Thymus (tissue), 11 donors: ENCODE data around the gene ARHGAP40. TPM values are rescaled to one million over a fixed set of nuclear protein-coding genes. Genes with fewer than 3 reads are reported as not detected.
"Not testable (repeated sequence)": the region's sequence is repeated elsewhere in the genome, so short reads cannot be mapped to it uniquely, and the experiment has no call there.

Source experiments
- DNase-seq, 9 donors: peaks; one replicate each; pipeline ENCODE4 v3.0.0-alpha.2; 2013; ENCODE audit warnings: low spot score in 9 of 9, low read depth in 6 of 9, missing footprints in 1 of 9
- H3K27ac ChIP-seq, 2 donors: one replicate each; pipeline ENCODE4 v1.5.1; 2013; ENCODE audit warnings: control low read depth in 1 of 2, low read depth in 1 of 2, low read length in 1 of 2, mild to moderate bottlenecking in 1 of 2, moderate library complexity in 1 of 2
- H3K27me3 ChIP-seq, 2 donors: one replicate each; pipeline ENCODE4 v1.5.1; 2013; ENCODE audit warnings: low read length in 1 of 2; ENCODE audit not compliant: control insufficient read depth in 2 of 2, insufficient read depth in 1 of 2
- H3K36me3 ChIP-seq, 2 donors: one replicate each; pipeline ENCODE4 v1.5.1; 2013; ENCODE audit warnings: low read length in 1 of 2, mild to moderate bottlenecking in 1 of 2, moderate library complexity in 1 of 2; ENCODE audit not compliant: control insufficient read depth in 2 of 2, insufficient read depth in 2 of 2
- H3K4me1 ChIP-seq, 2 donors: one replicate each; pipeline ENCODE4 v1.5.1; 2013; ENCODE audit warnings: low read length in 2 of 2; ENCODE audit not compliant: control insufficient read depth in 2 of 2, insufficient read depth in 2 of 2
- H3K4me3 ChIP-seq, 2 donors: one replicate each; pipeline ENCODE4 v1.5.1; 2013; ENCODE audit warnings: low read length in 2 of 2, control low read depth in 1 of 2, mild to moderate bottlenecking in 1 of 2
- H3K9me3 ChIP-seq, 2 donors: one replicate each; pipeline ENCODE4 v1.5.1; 2013; ENCODE audit warnings: low read length in 1 of 2, mild to moderate bottlenecking in 1 of 2; ENCODE audit not compliant: control insufficient read depth in 2 of 2, insufficient read depth in 1 of 2
- WGBS: extraction: QIAGEN DNeasy Blood & Tissue Kit; methylation state at CpG from one replicate; pipeline ENCODE4 v1.1.7; 2013; 5-methylcytosine and 5-hydroxymethylcytosine counted together
- polyA plus RNA-seq: library from polyadenylated mRNA; stranded (reverse); fragments of 200-250 nt; gene quantifications from one replicate; pipeline ENCODE4 v1.2.3, GENCODE V29; 2013
- total RNA-seq: library from RNA; stranded (reverse); fragments of 120-200 nt; gene quantifications from one replicate; pipeline ENCODE4 v1.2.4, GENCODE V29; 2013
- donor health status: healthy.

ARHGAP40 gene
- total and polyA plus RNA-seq, 2 donors, result 1.8 TPM; not detected in 1

DNA sequence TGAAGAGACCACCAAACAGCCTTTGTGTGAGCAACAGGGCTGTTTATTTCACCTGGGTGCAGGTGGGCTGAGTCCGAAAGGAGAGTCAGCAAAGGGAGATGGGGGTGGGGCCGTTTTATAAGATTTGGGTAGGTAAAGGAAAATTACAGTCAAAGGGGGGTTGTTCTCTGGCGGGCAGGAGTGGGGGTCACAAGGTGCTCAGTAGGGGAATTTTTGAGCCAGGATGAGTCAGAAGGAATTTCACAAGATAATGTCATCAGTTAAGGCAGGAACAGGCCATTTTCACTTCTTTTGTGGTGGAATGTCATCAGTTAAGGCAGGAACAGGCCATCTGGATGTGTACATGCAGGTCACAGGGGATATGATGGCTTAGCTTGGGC, 9.2 kb upstream of the ARHGAP40 start:
- not testable (repeated sequence) for H3K9me3 ChIP-seq, H3K27me3 ChIP-seq, DNase-seq, H3K36me3 ChIP-seq, H3K4me1 ChIP-seq, H3K4me3 ChIP-seq, H3K27ac ChIP-seq
- 91% methylated on average over 3 of the region's 3 CpGs for WGBS

DNA sequence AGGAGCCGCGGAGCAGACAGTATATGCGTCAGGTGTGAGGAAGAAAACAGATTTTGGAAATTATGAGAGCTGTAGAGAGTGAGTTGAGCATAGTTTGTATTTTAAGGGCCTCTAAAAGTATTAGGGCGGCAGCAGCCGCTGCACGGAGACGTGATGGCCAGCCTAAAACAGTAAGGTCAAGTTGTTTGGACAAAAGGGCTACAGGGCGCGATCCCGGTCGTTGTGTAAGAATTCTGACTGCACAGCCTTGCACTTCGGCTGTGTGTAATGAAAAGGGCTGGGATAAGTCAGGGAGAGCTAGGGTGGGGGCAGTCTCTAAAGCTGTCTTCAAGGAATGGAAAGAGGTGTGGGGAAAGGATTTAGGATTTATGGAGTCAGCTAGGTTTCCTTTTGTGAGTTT, 7.3 kb upstream of the ARHGAP40 start:
- WGBS, result 96% methylated on average over 12 of the region's 12 CpGs
- not testable (repeated sequence) for H3K27me3 ChIP-seq, H3K36me3 ChIP-seq, DNase-seq, H3K4me3 ChIP-seq, H3K4me1 ChIP-seq, H3K27ac ChIP-seq, H3K9me3 ChIP-seq

DNA sequence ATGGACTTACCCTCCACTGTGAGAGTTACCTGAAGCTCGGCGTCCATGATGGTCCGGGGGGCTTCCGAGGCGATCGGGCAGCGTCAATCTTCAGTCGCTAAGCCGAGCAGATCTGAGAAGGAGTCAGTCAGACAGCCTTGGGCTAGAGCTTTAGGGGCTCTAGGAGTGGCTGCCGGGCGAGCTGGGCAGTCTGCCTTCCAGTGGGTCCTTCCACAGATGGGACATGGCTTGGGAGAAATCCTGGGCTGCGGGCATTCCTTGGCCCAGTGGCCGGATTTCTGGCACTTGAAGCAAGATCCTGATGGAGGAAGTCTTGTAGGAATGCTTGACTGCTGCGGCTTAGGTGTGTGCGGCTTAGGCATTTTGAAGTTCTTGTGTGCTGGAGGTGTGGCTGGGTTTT, 5.7 kb upstream of the ARHGAP40 start:
- not testable (repeated sequence) for DNase-seq, H3K27ac ChIP-seq

DNA sequence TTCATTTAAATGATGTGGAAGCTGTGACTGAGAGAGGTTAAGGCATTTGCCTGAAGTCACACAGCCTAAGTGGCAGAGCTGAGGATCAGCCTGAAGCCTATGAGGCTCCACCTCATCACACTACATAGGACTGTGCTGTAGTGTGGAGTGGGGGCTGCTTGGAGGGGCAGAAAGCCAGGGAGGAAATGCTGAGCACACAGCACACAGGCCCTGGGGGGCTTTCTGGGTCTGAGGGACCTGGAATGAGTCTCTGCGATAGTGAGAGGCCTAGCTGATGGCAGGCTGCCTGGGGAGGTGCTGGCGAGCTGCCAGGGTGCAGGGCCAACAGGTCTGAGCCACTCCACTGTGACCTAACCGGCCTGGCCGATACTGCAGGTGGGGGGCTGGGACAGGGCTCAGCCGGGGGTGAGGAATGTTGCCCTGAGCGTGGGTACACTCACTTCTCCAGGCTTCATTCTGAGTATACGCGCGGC, 2.2 kb upstream of the ARHGAP40 start:
- H3K4me1 ChIP-seq, result no peaks in the 10 kb centered on the region
- H3K9me3 ChIP-seq, result no peaks in the 10 kb centered on the region
- H3K4me3 ChIP-seq, result no peak overlapping the region
- no peaks in the 10 kb centered on the region for H3K36me3 ChIP-seq
- DNase-seq, result no peak
- H3K27me3 ChIP-seq, result peaks cover 8 to 41% of the 10 kb centered on the region in 2 donors
- WGBS, result 86% methylated on average over 9 of the region's 9 CpGs
- H3K27ac ChIP-seq, result no peak overlapping the region

More for the DNA sequence above, 5.7 kb upstream of the ARHGAP40 start:
- not testable (repeated sequence) for H3K9me3 ChIP-seq, H3K4me1 ChIP-seq, H3K4me3 ChIP-seq, H3K36me3 ChIP-seq
- peaks cover 0 to 16% of the 10 kb centered on the region in 2 donors for H3K27me3 ChIP-seq
- WGBS, result 96% methylated on average over 15 of the region's 15 CpGs

DNA sequence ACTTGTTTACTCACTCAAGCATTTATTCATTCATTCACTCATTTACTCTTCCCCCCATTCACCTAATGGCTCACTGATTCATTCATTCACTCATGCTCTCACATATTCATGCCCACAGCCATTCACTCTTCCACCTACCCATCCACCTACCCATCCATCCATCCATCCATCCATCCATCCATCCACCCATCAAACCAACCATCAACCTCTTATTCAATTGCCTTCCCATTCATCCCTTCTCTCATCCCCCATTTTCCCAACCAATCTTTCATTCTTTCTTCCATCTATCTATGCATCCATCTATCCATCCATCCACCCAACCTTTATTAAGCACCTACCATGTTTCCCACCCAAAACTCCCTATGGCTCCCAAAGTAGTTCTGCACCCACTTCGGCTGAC, 1.6 kb upstream of the ARHGAP40 start:
- H3K9me3 ChIP-seq, result no peaks in the 10 kb centered on the region
- no peaks in the 10 kb centered on the region for H3K4me1 ChIP-seq
- H3K27me3 ChIP-seq, result peaks cover 8 to 41% of the 10 kb centered on the region in 2 donors
- no peak overlapping the region for H3K4me3 ChIP-seq
- H3K27ac ChIP-seq, result no peak overlapping the region
- 95% methylated on average over 1 of the region's 1 CpG for WGBS
- no peaks in the 10 kb centered on the region for H3K36me3 ChIP-seq
- DNase-seq, result no peak

DNA sequence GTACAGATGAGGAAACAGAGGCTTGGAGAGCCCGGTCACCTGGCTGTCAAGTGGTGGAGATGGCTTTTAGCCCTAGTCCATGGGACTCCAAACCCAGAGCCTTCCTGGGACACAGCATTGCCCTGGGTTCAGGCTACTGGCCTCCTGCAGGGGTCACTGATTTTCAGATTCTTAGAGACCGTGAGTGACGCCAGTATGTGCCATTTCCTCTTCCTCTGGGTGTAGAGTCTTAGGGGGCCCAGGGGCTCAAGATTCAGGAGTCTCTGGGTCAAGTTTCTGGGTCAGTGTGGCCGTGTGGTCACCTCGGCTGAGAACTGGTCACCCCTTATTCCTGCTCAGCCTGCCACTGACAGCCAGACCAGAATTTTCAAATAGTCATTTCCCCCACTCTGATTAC, 574 bp downstream of the ARHGAP40 start:
- DNase-seq, result no peak
- H3K9me3 ChIP-seq, result no peaks in the 10 kb centered on the region
- no peak overlapping the region for H3K27ac ChIP-seq
- 32% methylated on average over 5 of the region's 5 CpGs for WGBS
- no peaks in the 10 kb centered on the region for H3K36me3 ChIP-seq
- H3K27me3 ChIP-seq, result peaks cover 11 to 49% of the 10 kb centered on the region in 2 donors
- no peak overlapping the region for H3K4me3 ChIP-seq
- no peaks in the 10 kb centered on the region for H3K4me1 ChIP-seq

DNA sequence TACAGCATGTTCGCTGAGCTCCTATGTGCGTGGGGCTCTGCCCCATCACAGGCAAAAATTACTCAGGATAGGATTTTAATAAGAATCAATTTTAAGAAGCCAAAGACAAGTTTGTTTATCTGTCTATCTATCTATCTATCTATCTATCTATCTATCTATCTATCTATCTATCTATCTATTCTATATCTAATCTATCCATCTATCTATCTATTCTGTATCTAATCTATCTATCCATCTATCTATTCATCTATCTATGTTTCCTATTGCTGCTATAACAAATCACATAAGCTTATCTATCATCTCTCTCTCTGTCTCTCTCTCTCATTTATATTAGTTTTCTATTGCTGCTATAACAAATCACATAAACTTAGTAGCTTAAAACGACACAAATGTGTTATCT, 1.7 kb downstream of the ARHGAP40 start:
- DNase-seq, result no peak
- Histone ChIP-seq H3K9me3 (no peaks in the 10 kb centered on the region), H3K27ac (no peak overlapping the region), H3K4me1 (no peaks in the 10 kb centered on the region), H3K4me3 (no peak overlapping the region), H3K36me3 (no peaks in the 10 kb centered on the region), H3K27me3 (peaks cover 11 to 55% of the 10 kb centered on the region in 2 donors)
- WGBS, result 85% methylated on average over 3 of the region's 3 CpGs

DNA sequence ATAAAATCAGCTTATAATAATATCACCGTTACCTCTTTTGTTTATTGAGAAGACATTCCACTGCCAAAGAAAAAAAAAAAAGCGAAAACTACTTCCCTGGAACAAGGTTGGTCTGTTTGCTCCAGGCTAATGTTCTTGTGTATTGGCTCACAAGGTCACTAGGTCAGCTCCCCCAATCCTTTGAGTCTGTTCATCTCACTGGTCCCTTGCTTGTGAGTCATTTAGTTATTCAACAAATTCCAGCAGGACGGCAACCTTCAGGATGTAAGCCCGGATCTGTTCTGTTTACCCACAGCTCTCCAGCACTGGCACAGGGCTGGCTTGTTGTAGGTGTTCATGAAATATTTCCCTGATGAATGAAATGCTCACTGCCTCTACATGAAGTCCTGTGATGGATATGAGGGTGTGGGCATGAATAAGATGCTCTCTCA, 3.3 kb downstream of the ARHGAP40 start:
- Histone ChIP-seq H3K4me3 (no peak overlapping the region), H3K27me3 (peaks cover 11 to 52% of the 10 kb centered on the region in 2 donors), H3K36me3 (no peaks in the 10 kb centered on the region), H3K4me1 (no peaks in the 10 kb centered on the region), H3K9me3 (no peaks in the 10 kb centered on the region), H3K27ac (no peak overlapping the region)
- DNase-seq, result no peak
- 70% methylated on average over 4 of the region's 4 CpGs for WGBS

DNA sequence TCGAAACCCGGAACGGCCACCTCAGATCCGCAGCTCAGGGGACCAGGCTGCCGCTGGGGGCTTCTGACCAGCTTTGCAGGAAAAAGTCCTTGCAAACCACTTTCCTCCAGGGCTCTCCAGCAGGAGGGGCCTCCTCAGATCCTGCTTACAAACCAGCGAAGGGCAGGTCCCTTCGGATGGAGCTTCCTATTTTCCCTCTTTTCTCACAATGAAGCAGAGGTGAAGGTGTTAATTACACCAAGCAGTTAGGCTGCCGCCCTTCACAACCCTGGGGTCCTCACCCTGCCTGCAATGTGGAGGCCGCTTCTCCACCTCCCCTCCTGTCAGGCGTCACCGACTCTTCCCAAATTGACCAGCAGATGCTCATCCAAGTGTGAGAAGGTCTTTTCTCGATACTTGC, 5.7 kb downstream of the ARHGAP40 start:
- Histone ChIP-seq H3K9me3 (no peaks in the 10 kb centered on the region), H3K36me3 (no peaks in the 10 kb centered on the region), H3K4me1 (no peaks in the 10 kb centered on the region), H3K4me3 (no peak overlapping the region), H3K27ac (no peak overlapping the region), H3K27me3 (peaks cover 6 to 28% of the 10 kb centered on the region in 2 donors)
- WGBS, result 41% methylated on average over 12 of the region's 12 CpGs
- no peak for DNase-seq

DNA sequence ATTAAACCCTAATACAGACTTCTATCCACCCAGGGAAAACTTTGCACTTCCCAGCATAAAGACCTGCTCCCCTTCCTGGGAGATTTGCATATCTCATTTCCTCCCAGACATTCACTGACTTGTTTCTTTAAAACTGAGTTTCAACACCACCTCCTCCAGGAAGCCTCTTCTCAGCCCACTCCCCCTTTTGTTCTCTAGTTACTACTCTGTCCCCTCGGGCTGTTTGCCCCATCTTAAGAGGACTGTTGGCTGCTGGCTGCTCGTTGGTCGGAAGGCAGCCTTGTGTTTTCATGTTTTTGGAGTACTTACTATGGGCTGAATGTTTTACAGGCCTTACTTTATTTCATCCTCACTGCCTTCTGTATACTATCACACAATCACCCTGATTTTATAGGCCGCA, 6.6 kb downstream of the ARHGAP40 start:
- Histone ChIP-seq H3K27me3 (peaks cover 4 to 21% of the 10 kb centered on the region in 2 donors), H3K9me3 (no peaks in the 10 kb centered on the region), H3K4me1 (no peaks in the 10 kb centered on the region), H3K36me3 (no peaks in the 10 kb centered on the region), H3K4me3 (no peak overlapping the region), H3K27ac (no peak overlapping the region)
- DNase-seq, result no peak
- WGBS, result 82% methylated on average over 4 of the region's 4 CpGs
